Measurements from ENCODE around the gene OPCML.

OPCML gene

GRCh38 chr11:133216813-133217212 lies 315.5 kb downstream of the OPCML start:
- Histone ChIP-seq H3K4me2 (ENCODE audit: low read depth, low read length, poor library complexity, severe bottlenecking) (no peak overlapping the region), H4K20me1 (ENCODE audit: low read depth, low read length) (no peaks in the 10 kb centered on the region), H3K9me3 (ENCODE audit: insufficient read depth, low read length) (no peaks in the 10 kb centered on the region), H2AFZ (ENCODE audit: low read depth, low read length, severe bottlenecking) (no peak overlapping the region), H3K79me2 (ENCODE audit: insufficient read depth, low read length) (no peaks in the 10 kb centered on the region), H3F3A (ENCODE audit: insufficient read depth) (no peaks in the 10 kb centered on the region), H3K27me3 (ENCODE audit: low read length) (no peaks in the 10 kb centered on the region), H3K27ac (ENCODE audit: low read depth, low read length) (no peak overlapping the region), H3K4me3 (ENCODE audit: insufficient read depth, low read length, poor library complexity, severe bottlenecking) (no peak overlapping the region), H3K36me3 (ENCODE audit: low read length) (no peaks in the 10 kb centered on the region), H3K9me2 (replicated peaks; ENCODE audit: insufficient read depth, low read length) (no peaks in the 10 kb centered on the region), H3K9ac (ENCODE audit: low read length) (no peak overlapping the region)
- TF ChIP-seq EZH2phosphoT487 (conservative IDR thresholded peaks at IDR 0.05; ENCODE audit: low read length) = no peak
- no peak for TF ChIP-seq CTCF (IDR thresholded peaks at IDR 0.05; ENCODE audit: insufficient read depth, low read length, poor library complexity, severe bottlenecking)

GRCh38 chr11:133215596-133216230 lies 316.6 kb downstream of the OPCML start:
- Histone ChIP-seq H2AFZ (ENCODE audit: low read depth, low read length, severe bottlenecking) (no peak overlapping the region), H3K36me3 (ENCODE audit: low read length) (no peaks in the 10 kb centered on the region), H3K9me3 (ENCODE audit: insufficient read depth, low read length) (no peaks in the 10 kb centered on the region), H4K20me1 (ENCODE audit: low read depth, low read length) (no peaks in the 10 kb centered on the region), H3K4me2 (ENCODE audit: low read depth, low read length, poor library complexity, severe bottlenecking) (no peak overlapping the region), H3K4me3 (ENCODE audit: insufficient read depth, low read length, poor library complexity, severe bottlenecking) (no peak overlapping the region), H3F3A (ENCODE audit: insufficient read depth) (no peaks in the 10 kb centered on the region), H3K9me2 (replicated peaks; ENCODE audit: insufficient read depth, low read length) (no peaks in the 10 kb centered on the region), H3K79me2 (ENCODE audit: insufficient read depth, low read length) (no peaks in the 10 kb centered on the region), H3K27ac (ENCODE audit: low read depth, low read length) (no peak overlapping the region), H3K9ac (ENCODE audit: low read length) (no peak overlapping the region), H3K27me3 (ENCODE audit: low read length) (no peaks in the 10 kb centered on the region)
- TF ChIP-seq EZH2phosphoT487 (conservative IDR thresholded peaks at IDR 0.05; ENCODE audit: low read length) (no peak), CTCF (IDR thresholded peaks at IDR 0.05; ENCODE audit: insufficient read depth, low read length, poor library complexity, severe bottlenecking) (no peak)

- Histone ChIP-seq H2AFZ (ENCODE audit: low read depth, low read length, severe bottlenecking) (no peak overlapping the region), H3K27ac (ENCODE audit: low read depth, low read length) (no peak overlapping the region)
Observed at GRCh38 chr11:133214646-133215045, 317.7 kb downstream of the OPCML start.

More at GRCh38 chr11:133214646-133215045, 317.7 kb downstream of the OPCML start:
- Histone ChIP-seq H3K9me2 (replicated peaks; ENCODE audit: insufficient read depth, low read length) (no peaks in the 10 kb centered on the region), H3K9me3 (ENCODE audit: insufficient read depth, low read length) (no peaks in the 10 kb centered on the region), H3K9ac (ENCODE audit: low read length) (no peak overlapping the region), H4K20me1 (ENCODE audit: low read depth, low read length) (no peaks in the 10 kb centered on the region), H3K36me3 (ENCODE audit: low read length) (no peaks in the 10 kb centered on the region), H3K79me2 (ENCODE audit: insufficient read depth, low read length) (no peaks in the 10 kb centered on the region), H3K27me3 (ENCODE audit: low read length) (no peaks in the 10 kb centered on the region), H3F3A (ENCODE audit: insufficient read depth) (no peaks in the 10 kb centered on the region), H3K4me3 (ENCODE audit: insufficient read depth, low read length, poor library complexity, severe bottlenecking) (no peak overlapping the region), H3K4me2 (ENCODE audit: low read depth, low read length, poor library complexity, severe bottlenecking) (no peak overlapping the region)
- no peak for TF ChIP-seq CTCF (IDR thresholded peaks at IDR 0.05; ENCODE audit: insufficient read depth, low read length, poor library complexity, severe bottlenecking)
- no peak for TF ChIP-seq EZH2phosphoT487 (conservative IDR thresholded peaks at IDR 0.05; ENCODE audit: low read length)
